Transverse colon (tissue), 4 donors: Measurements from ENCODE around the gene CNTN5. TPM values are rescaled to one million over a fixed set of nuclear protein-coding genes. Genes with fewer than 3 reads are reported as not detected.

Experiments used
- DNase-seq: peaks from one replicate; pipeline ENCODE4 v3.0.0-alpha.2; 2019
- H3K27ac ChIP-seq, 4 donors: fragments of 200-600 bp; sonication (generic); 2 replicates each; pipeline ENCODE4 v1.5.1; 2016 to 2018; ENCODE audit warnings: inconsistent platforms in 4 of 4
- H3K27me3 ChIP-seq: fragments of 200-600 bp; sonication (generic); 2 replicates; pipeline ENCODE4 v1.5.1; 2017; ENCODE audit warnings: inconsistent platforms
- H3K36me3 ChIP-seq, 4 donors: fragments of 200-600 bp; sonication (generic); 2 replicates each; pipeline ENCODE4 v1.5.1; 2017 to 2019; ENCODE audit warnings: inconsistent platforms in 4 of 4
- H3K4me1 ChIP-seq, 4 donors: fragments of 200-600 bp; sonication (generic); 2 replicates each; pipeline ENCODE4 v1.5.1; 2017 to 2020; ENCODE audit warnings: inconsistent platforms in 4 of 4
- H3K4me3 ChIP-seq, 4 donors: fragments of 200-600 bp; sonication (generic); 1 replicate in 1 of 4; 2 replicates in 3 of 4; pipeline versions ENCODE4 v1.5.1 to v1.6.1; 2017 to 2019; ENCODE audit warnings: inconsistent platforms in 4 of 4
- H3K9me3 ChIP-seq, 2 donors: fragments of 200-600 bp; sonication (generic); 2 replicates each; pipeline ENCODE4 v1.5.1; 2017 to 2019; ENCODE audit warnings: inconsistent platforms in 2 of 2
- CTCF ChIP-seq, 5 experiments: fragments of 200-600 bp in 3 of 5; fragments of 450-650 bp in 2 of 5; sonication (generic) in 3 of 5; IDR thresholded peaks; 1 replicate in 2 of 5; 2 replicates in 3 of 5; pipeline ENCODE4 v1.5.1; 2016 to 2017; ENCODE audit warnings: antibody characterized with exemption in 5 of 5, inconsistent platforms in 3 of 5, mild to moderate bottlenecking in 2 of 5, moderate library complexity in 1 of 5
- EP300 ChIP-seq: sonication (generic); formaldehyde crosslinking; IDR thresholded peaks from one replicate; pipeline ENCODE4 v1.6.1; 2017; ENCODE audit warnings: antibody characterized with exemption, low read depth
- POLR2A ChIP-seq: fragments of 450-650 bp; IDR thresholded peaks from one replicate; pipeline ENCODE4 v1.6.1; 2016; ENCODE audit warnings: antibody characterized with exemption, mild to moderate bottlenecking, moderate library complexity
- POLR2AphosphoS5 ChIP-seq, 3 donors: sonication (generic); formaldehyde crosslinking; IDR thresholded peaks; one replicate each; pipeline ENCODE4 v1.6.1; 2016; ENCODE audit warnings: antibody characterized with exemption in 3 of 3
- WGBS, 2 donors: methylation state at CpG; one replicate each; pipeline ENCODE4 v1.1.5; 2018; ENCODE audit warnings: low coverage in 1 of 2; 5-methylcytosine and 5-hydroxymethylcytosine counted together
- in situ Hi-C, 4 donors: fragments of 200-750 bp; cut with MboI; loops; one replicate each; pipeline versions ENCODE4 v1.15.0 to v1.15.1; 2017; ENCODE audit warnings: low sequenced_read_pairs in 3 of 4, low pct_ligation_motif_present in 1 of 4, low pct_unique_long_range_greater_than_20kb in 1 of 4
- intact Hi-C: fragments of 100-400 bp; cut with DNase I; formaldehyde crosslinking; loops from one replicate; pipeline ENCODE4 v1.15.1; 2023; ENCODE audit warnings: low total_unique reads
- total RNA-seq, 4 donors: library from RNA; depleted of rRNA; stranded (reverse); fragments of >200 nt; gene quantifications; one replicate each; pipeline ENCODE4 v1.1.0, GENCODE V29; 2016

CNTN5 gene
- total RNA-seq, 4 donors from 2014 or later = 0.14 TPM; not detected in 3

GRCh38 chr11:100315946-100316345 is 1295.2 kb downstream of the CNTN5 start:
- TF ChIP-seq POLR2AphosphoS5 (IDR thresholded peaks at IDR 0.05) = no peak
- TF ChIP-seq CTCF (IDR thresholded peaks at IDR 0.05) = no peak
- no peak for TF ChIP-seq POLR2A
- no peak for TF ChIP-seq EP300
- in situ Hi-C loops = no loop called here
- WGBS, 2 donors = 86 to 98% methylated on average over 1 of the region's 1 CpG
- intact Hi-C loops = no loop called here
- Histone ChIP-seq H3K27me3 (no peaks in the 10 kb centered on the region), H3K27ac (no peak overlapping the region), H3K9me3 (no peaks in the 10 kb centered on the region), H3K4me1 (no peaks in the 10 kb centered on the region), H3K36me3 (no peaks in the 10 kb centered on the region), H3K4me3 (no peak overlapping the region)
- DNase-seq = no peak

DNA sequence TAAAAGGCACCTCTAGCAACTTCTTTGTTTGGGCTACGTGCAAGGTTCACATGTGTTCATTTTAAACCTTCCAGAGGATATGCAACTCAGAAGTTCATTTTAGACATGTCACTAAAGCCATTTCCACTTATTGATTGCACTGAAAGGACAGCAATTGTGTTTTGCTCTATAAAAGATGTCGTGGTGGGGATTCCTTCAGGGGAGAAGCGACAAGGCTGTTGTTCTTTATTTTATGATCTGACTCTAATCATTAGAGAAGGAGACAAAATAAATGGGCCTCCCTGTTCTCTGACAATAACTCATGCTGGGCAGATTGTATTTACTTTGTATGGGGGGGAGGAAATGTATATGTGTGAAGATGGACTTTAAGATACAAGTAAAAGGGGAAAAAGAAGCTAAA is 1296.2 kb downstream of the CNTN5 start:
- Histone ChIP-seq H3K36me3 (no peaks in the 10 kb centered on the region), H3K27ac (no peak overlapping the region), H3K27me3 (no peaks in the 10 kb centered on the region), H3K9me3 (no peaks in the 10 kb centered on the region), H3K4me1 (no peaks in the 10 kb centered on the region), H3K4me3 (no peak overlapping the region)
- no peak for TF ChIP-seq POLR2A
- TF ChIP-seq POLR2AphosphoS5 (IDR thresholded peaks at IDR 0.05) = no peak
- no peak for TF ChIP-seq EP300
- no peak for TF ChIP-seq CTCF (IDR thresholded peaks at IDR 0.05)
- in situ Hi-C loops (no loop called here), intact Hi-C loops (no loop called here)
- no peak for DNase-seq
- WGBS, 2 donors = 51 to 57% methylated on average over 3 of the region's 3 CpGs

- intact Hi-C loops = no loop called here
- Histone ChIP-seq H3K4me1 (no peaks in the 10 kb centered on the region), H3K27me3 (no peaks in the 10 kb centered on the region), H3K27ac (no peak overlapping the region), H3K4me3 (no peak overlapping the region), H3K9me3 (no peaks in the 10 kb centered on the region), H3K36me3 (no peaks in the 10 kb centered on the region)
- TF ChIP-seq CTCF (IDR thresholded peaks at IDR 0.05) (no peak), POLR2A (no peak), EP300 (no peak), POLR2AphosphoS5 (IDR thresholded peaks at IDR 0.05) (no peak)
- 51 to 58% methylated on average over 3 of the region's 3 CpGs for WGBS, 2 donors
- in situ Hi-C loops = no loop called here
- no peak for DNase-seq
Measured at GRCh38 chr11:100319691-100320090, 1298.9 kb downstream of the CNTN5 start.

DNA sequence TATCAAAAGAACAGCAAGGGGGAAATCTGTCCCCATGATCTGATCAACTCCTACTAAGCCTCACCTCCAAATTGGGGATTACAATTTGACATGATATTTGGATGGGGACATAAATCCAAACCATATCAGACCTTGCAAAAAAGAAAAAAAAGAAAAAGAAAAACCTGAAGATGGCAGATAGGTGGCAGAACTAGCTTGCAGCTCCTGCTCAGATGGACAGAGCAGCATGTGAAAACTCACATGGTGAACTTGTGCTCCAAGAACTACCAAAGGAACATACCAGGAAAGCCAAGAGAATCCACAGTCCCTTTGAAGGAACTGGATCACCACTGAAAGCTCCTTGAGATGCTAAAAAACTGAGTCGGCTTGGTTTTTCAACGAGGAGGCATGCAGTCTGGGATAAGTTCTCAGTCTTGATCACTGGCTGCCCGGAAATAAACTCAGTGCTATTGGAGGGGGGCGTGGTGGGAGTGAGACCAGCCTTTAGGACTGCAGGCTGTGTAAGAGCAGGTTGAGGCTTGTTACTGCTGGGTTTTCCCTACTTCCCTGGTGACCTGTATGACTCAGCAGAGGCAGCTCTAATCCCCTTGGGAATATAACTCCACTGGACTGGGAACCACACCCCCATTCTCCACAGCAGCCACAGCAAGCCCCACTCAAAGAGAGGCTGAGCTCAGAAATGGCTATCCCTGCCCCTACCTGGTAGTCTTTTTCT is 1308.0 kb downstream of the CNTN5 start:
- H3K9me3 ChIP-seq = no peaks in the 10 kb centered on the region
- in situ Hi-C loops = no loop called here
- no peak overlapping the region for H3K4me3 ChIP-seq
- H3K27ac ChIP-seq = no peak overlapping the region
- no peaks in the 10 kb centered on the region for H3K27me3 ChIP-seq
- no peak for DNase-seq
- 86 to 100% methylated on average over 1 to 4 of the region's 4 CpGs for WGBS, 2 donors
- intact Hi-C loops = no loop called here
- H3K36me3 ChIP-seq = no peaks in the 10 kb centered on the region
- TF ChIP-seq EP300 (no peak), POLR2A (no peak), CTCF (IDR thresholded peaks at IDR 0.05) (no peak), POLR2AphosphoS5 (IDR thresholded peaks at IDR 0.05) (no peak)
- no peaks in the 10 kb centered on the region for H3K4me1 ChIP-seq
